ENCODE results near the gene MAN1B1. TPM values are rescaled to one million over a fixed set of nuclear protein-coding genes. Genes with fewer than 3 reads are reported as not detected.

Gene MAN1B1
- total RNA-seq, 1 experiment from 2014 or later: 50.9 TPM

GRCh38 chr9:137068539-137069507, 18.0 kb upstream of the MAN1B1 start:
- H3K9me3 ChIP-seq (ENCODE audit: control insufficient read depth in 1 of 2, insufficient read depth in 1 of 2, low read depth in 1 of 2, low read length in 2 of 2): no peaks in the 10 kb centered on the region
- ChIA-PET CTCF (interaction anchor here (1.0 to 4.7 kb wide), 26 partner anchors 8 to 178 kb away, joined by 3 to 57 read pairs (median 8); partner anchors contain the start of genes ENTPD2, MAN1B1, NPDC1 and RNF224), POLR2A (interaction anchor here (0.7 to 5.1 kb wide), 9 partner anchors 13 to 175 kb away, joined by 3 to 43 read pairs (median 6); partner anchors contain the start of genes ENTPD2, MAN1B1, TPRN and TUBB4B), RAD21 (ENCODE audit: low non-redundant PET in 1 of 2, low total read pairs in 2 of 2, uncharacterized antibody in 2 of 2, unreplicated experiment in 2 of 2) (interaction anchor here (0.8 to 1.7 kb wide), 3 partner anchors 8 to 18 kb away, joined by 5 to 12 read pairs (median 5); partner anchors contain the start of gene MAN1B1 (in 2 of the 2))
- H2AFZ ChIP-seq (ENCODE audit: low read depth, low read length, poor library complexity, severe bottlenecking): no peak overlapping the region
- peak overlapping the region; percentile 80 to 82 for H3K4me3 ChIP-seq (replicated peaks in 1 of 2; ENCODE audit: low read depth in 1 of 2, low read length in 2 of 2)
- peaks cover 47% of the 10 kb centered on the region for H3K79me2 ChIP-seq (ENCODE audit: insufficient read depth, low read length)
- BruUV-seq (replicated peaks): TSS peak; percentile 40
- H3K27ac ChIP-seq (ENCODE audit: low read depth, low read length): peak overlapping the region; percentile 64
- H3K36me3 ChIP-seq (ENCODE audit: control insufficient read depth in 1 of 2, insufficient read depth in 2 of 2, low read length in 2 of 2): peaks cover 0 to 8% of the 10 kb centered on the region in 2 experiments; a peak in 1 of 4 replicates
- H3K9me2 ChIP-seq (ENCODE audit: insufficient read depth): no peaks in the 10 kb centered on the region
- H3K27me3 ChIP-seq (ENCODE audit: insufficient read depth, low read length): no peaks in the 10 kb centered on the region
- intact Hi-C loops (cut with micrococcal nuclease): no loop called here
- no peaks in the 10 kb centered on the region; the same call in 1 of the 2 replicates for H4K20me1 ChIP-seq (ENCODE audit: insufficient read depth)
- peak overlapping the region; percentile 89 for H3K9ac ChIP-seq (ENCODE audit: low read length)
- no peak for DNase-seq (ENCODE audit: low read depth, low spot score)
- peaks cover 24 to 43% of the 10 kb centered on the region in 2 experiments for H3K4me1 ChIP-seq (ENCODE audit: control insufficient read depth in 1 of 2, insufficient read depth in 2 of 2, low read length in 2 of 2)
- ATAC-seq: no peak
- TF ChIP-seq EZH2 (IDR thresholded peaks at IDR 0.05) (no peak), POLR2AphosphoS5 (IDR thresholded peaks at IDR 0.05; ENCODE audit: low read depth, low read length) (0 out of 2 replicates have a peak, but pooled peaks have one; percentile 2)
- peak overlapping the region; percentile 93 for H3K4me2 ChIP-seq (ENCODE audit: low read length)

GRCh38 chr9:137069508-137070091, 17.2 kb upstream of the MAN1B1 start:
- Histone ChIP-seq H3K4me1 (ENCODE audit: control insufficient read depth in 1 of 2, insufficient read depth in 2 of 2, low read length in 2 of 2) (peaks cover 24 to 39% of the 10 kb centered on the region in 2 experiments), H3K9me2 (ENCODE audit: insufficient read depth) (no peaks in the 10 kb centered on the region), H3K36me3 (ENCODE audit: control insufficient read depth in 1 of 2, insufficient read depth in 2 of 2, low read length in 2 of 2) (peaks cover 0 to 8% of the 10 kb centered on the region in 2 experiments; a peak in 1 of 4 replicates), H3K4me2 (ENCODE audit: low read length) (peak overlapping the region; percentile 93), H3K9me3 (ENCODE audit: control insufficient read depth in 1 of 2, insufficient read depth in 1 of 2, low read depth in 1 of 2, low read length in 2 of 2) (no peaks in the 10 kb centered on the region), H3K27me3 (ENCODE audit: insufficient read depth, low read length) (no peaks in the 10 kb centered on the region), H2AFZ (ENCODE audit: low read depth, low read length, poor library complexity, severe bottlenecking) (no peak overlapping the region), H4K20me1 (ENCODE audit: insufficient read depth) (no peaks in the 10 kb centered on the region; the same call in 1 of the 2 replicates), H3K9ac (ENCODE audit: low read length) (peak overlapping the region; percentile 89), H3K27ac (ENCODE audit: low read depth, low read length) (peak overlapping the region; percentile 64), H3K4me3 (replicated peaks in 1 of 2; ENCODE audit: low read depth in 1 of 2, low read length in 2 of 2) (peak overlapping the region; percentile 80 to 82), H3K79me2 (ENCODE audit: insufficient read depth, low read length) (peaks cover 47% of the 10 kb centered on the region)
- DNase-seq (ENCODE audit: low read depth, low spot score) (no peak), ATAC-seq (no peak)
- no TSS peak for BruUV-seq (replicated peaks)
- no peak for TF ChIP-seq FOSL1 (IDR thresholded peaks at IDR 0.05; ENCODE audit: low read depth)
- no peak for TF ChIP-seq ZNF274 (IDR thresholded peaks at IDR 0.05; ENCODE audit: low read depth, low read length)
- TF ChIP-seq ATF3 (IDR thresholded peaks at IDR 0.05): no peak
- no peak for TF ChIP-seq ZFX (IDR thresholded peaks at IDR 0.05)
- TF ChIP-seq, protein P1, sequence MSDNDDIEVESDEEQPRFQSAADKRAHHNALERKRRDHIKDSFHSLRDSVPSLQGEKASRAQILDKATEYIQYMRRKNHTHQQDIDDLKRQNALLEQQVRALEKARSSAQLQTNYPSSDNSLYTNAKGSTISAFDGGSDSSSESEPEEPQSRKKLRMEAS (IDR thresholded peaks at IDR 0.05): no peak
- no peak for TF ChIP-seq YY1 (IDR thresholded peaks at IDR 0.05; ENCODE audit: extremely low read depth, insufficient replicate concordance, low read depth, low read length)
- no peak for TF ChIP-seq RAD21 (IDR thresholded peaks at IDR 0.05; ENCODE audit: low read depth)
- no peak for TF ChIP-seq EZH2phosphoT487 (IDR thresholded peaks at IDR 0.05; ENCODE audit: borderline replicate concordance)
- TF ChIP-seq SRF (IDR thresholded peaks at IDR 0.05; ENCODE audit: low read depth): no peak
- TF ChIP-seq EZH2 (IDR thresholded peaks at IDR 0.05): no peak
- TF ChIP-seq POLR2AphosphoS5 (IDR thresholded peaks at IDR 0.05; ENCODE audit: low read depth, low read length): no peak
- TF ChIP-seq CEBPB (IDR thresholded peaks at IDR 0.05; ENCODE audit: low read depth): no peak
- TF ChIP-seq, protein P2, sequence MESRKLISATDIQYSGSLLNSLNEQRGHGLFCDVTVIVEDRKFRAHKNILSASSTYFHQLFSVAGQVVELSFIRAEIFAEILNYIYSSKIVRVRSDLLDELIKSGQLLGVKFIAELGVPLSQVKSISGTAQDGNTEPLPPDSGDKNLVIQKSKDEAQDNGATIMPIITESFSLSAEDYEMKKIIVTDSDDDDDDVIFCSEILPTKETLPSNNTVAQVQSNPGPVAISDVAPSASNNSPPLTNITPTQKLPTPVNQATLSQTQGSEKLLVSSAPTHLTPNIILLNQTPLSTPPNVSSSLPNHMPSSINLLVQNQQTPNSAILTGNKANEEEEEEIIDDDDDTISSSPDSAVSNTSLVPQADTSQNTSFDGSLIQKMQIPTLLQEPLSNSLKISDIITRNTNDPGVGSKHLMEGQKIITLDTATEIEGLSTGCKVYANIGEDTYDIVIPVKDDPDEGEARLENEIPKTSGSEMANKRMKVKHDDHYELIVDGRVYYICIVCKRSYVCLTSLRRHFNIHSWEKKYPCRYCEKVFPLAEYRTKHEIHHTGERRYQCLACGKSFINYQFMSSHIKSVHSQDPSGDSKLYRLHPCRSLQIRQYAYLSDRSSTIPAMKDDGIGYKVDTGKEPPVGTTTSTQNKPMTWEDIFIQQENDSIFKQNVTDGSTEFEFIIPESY (IDR thresholded peaks at IDR 0.05; ENCODE audit: extremely low read depth, insufficient replicate concordance, low read length): no peak
- no peak for TF ChIP-seq JUND (IDR thresholded peaks at IDR 0.05)
- no peak for TF ChIP-seq POLR2A (IDR thresholded peaks at IDR 0.05; ENCODE audit: borderline replicate concordance, extremely low read depth, insufficient read depth, insufficient read length)
- intact Hi-C loops (cut with micrococcal nuclease): no loop called here
- ChIA-PET CTCF (interaction anchor here (0.6 to 4.7 kb wide), 11 partner anchors 7 to 171 kb away, joined by 3 to 49 read pairs (median 8); partner anchors contain the start of genes MAN1B1, NPDC1, RNF224 and TUBB4B), POLR2A (interaction anchor here (1.0 to 5.1 kb wide), 4 partner anchors 12 to 122 kb away, joined by 3 to 43 read pairs (median 5); partner anchors contain the start of gene MAN1B1), RAD21 (ENCODE audit: low non-redundant PET in 1 of 2, low total read pairs in 2 of 2, uncharacterized antibody in 2 of 2, unreplicated experiment in 2 of 2) (interaction anchor here in 1 of 2 experiments (1.0 to 1.2 kb wide), 2 partner anchors 23 to 36 kb away, joined by 3 to 4 read pairs; no protein-coding TSS in a partner anchor)

Measured in HCT116 (cell line).